ENCODE data around the gene PKP3.
A peak's percentile ranks its signal among the peaks of the same experiment; 100 is the strongest.
"Not testable (repeated sequence)": the region's sequence is repeated elsewhere in the genome, so short reads cannot be mapped to it uniquely, and the experiment has no call there.

Gene PKP3

GRCh38 chr11:396948-397548, 3.0 kb downstream of the PKP3 start:
- peak; percentile 18 to 80 for DNase-seq

GRCh38 chr11:398826-399225, 4.8 kb downstream of the PKP3 start:
- no peak for DNase-seq

GRCh38 chr11:399731-400211, 5.8 kb downstream of the PKP3 start:
- no peak for DNase-seq

GRCh38 chr11:400241-400689, 6.3 kb downstream of the PKP3 start:
- DNase-seq, result no peak

- DNase-seq, result not testable (repeated sequence)
Measured at GRCh38 chr11:401196-401595, 7.2 kb downstream of the PKP3 start.

GRCh38 chr11:403021-403760, 9.2 kb downstream of the PKP3 start:
- DNase-seq, result no peak

GRCh38 chr11:403761-404431, 9.9 kb downstream of the PKP3 start:
- DNase-seq, result no peak

GRCh38 chr11:404551-405264, 10.7 kb downstream of the PKP3 start:
- DNase-seq, result no peak

- DNase-seq, result no peak
Measured at GRCh38 chr11:405323-405953, 11.4 kb downstream of the PKP3 start.

GRCh38 chr11:405954-406795, 12.2 kb downstream of the PKP3 start:
- DNase-seq, result no peak

GRCh38 chr11:406796-407650, 13.0 kb downstream of the PKP3 start:
- no peak for DNase-seq

- no peak for DNase-seq
Measured at GRCh38 chr11:407651-408123, 13.7 kb downstream of the PKP3 start.

GRCh38 chr11:408154-409007, 14.4 kb downstream of the PKP3 start:
- DNase-seq, result no peak

GRCh38 chr11:409008-409599, 15.1 kb downstream of the PKP3 start:
- DNase-seq, result no peak

- no peak for DNase-seq
Measured at GRCh38 chr11:409600-410483, 15.8 kb downstream of the PKP3 start.

GRCh38 chr11:410711-411110, 16.7 kb downstream of the PKP3 start:
- DNase-seq, result not testable (repeated sequence)

- not testable (repeated sequence) for DNase-seq
Measured at GRCh38 chr11:411520-411919, 17.5 kb downstream of the PKP3 start.

- no peak for DNase-seq
Measured at GRCh38 chr11:412641-413119, 18.7 kb downstream of the PKP3 start.

All from NCI-H524 (cell line).